GM23338 (cell line): Measurements from ENCODE around the gene RFC5. TPM values are rescaled to one million over a fixed set of nuclear protein-coding genes. Genes with fewer than 3 reads are reported as not detected.

ENCODE experiments used
- ATAC-seq: fragments of 200-7000 bp; cut with Tn5 transposase; 3 replicates; pipeline ENCODE4 v1.9.1; 2020
- DNase-seq: peaks from one replicate; pipeline ENCODE4 v3.0.0-alpha.2; 2015; ENCODE audit warnings: low spot score
- H2AFZ ChIP-seq: fragments of 200-600 bp; sonication (generic); 2 replicates; pipeline ENCODE4 v1.8.0; 2016; ENCODE audit warnings: antibody characterized with exemption, mild to moderate bottlenecking, moderate library complexity
- H3F3A ChIP-seq: fragments of 200-600 bp; sonication (generic); replicated peaks from 2 replicates; pipeline ENCODE4 v1.8.0; 2017; ENCODE audit warnings: antibody characterized with exemption, mixed run types, low read depth
- H3K27ac ChIP-seq: fragments of 200-600 bp; sonication (generic); 2 replicates; pipeline ENCODE4 v1.6.1; 2016; ENCODE audit warnings: low read depth
- H3K27me3 ChIP-seq: fragments of 200-600 bp; sonication (generic); 2 replicates; pipeline ENCODE4 v1.8.0; 2016; ENCODE audit warnings: mild to moderate bottlenecking, mixed run types, moderate library complexity; ENCODE audit not compliant: insufficient read depth
- H3K36me3 ChIP-seq: fragments of 200-600 bp; sonication (generic); 2 replicates; pipeline ENCODE4 v1.8.0; 2016; ENCODE audit warnings: mild to moderate bottlenecking; ENCODE audit not compliant: insufficient read depth
- H3K4me1 ChIP-seq: fragments of 200-600 bp; sonication (generic); 2 replicates; pipeline ENCODE4 v1.8.0; 2016; ENCODE audit warnings: mild to moderate bottlenecking, moderate library complexity; ENCODE audit not compliant: insufficient read depth
- H3K4me2 ChIP-seq: fragments of 200-600 bp; sonication (generic); 2 replicates; pipeline ENCODE4 v1.7.1; 2017; ENCODE audit warnings: mixed run types
- H3K4me3 ChIP-seq: fragments of 200-600 bp; sonication (generic); 2 replicates; pipeline ENCODE4 v1.6.1; 2016; ENCODE audit warnings: mixed run types
- H3K79me2 ChIP-seq: fragments of 200-600 bp; sonication (generic); replicated peaks from 2 replicates; pipeline ENCODE4 v1.8.0; 2017; ENCODE audit warnings: mild to moderate bottlenecking; ENCODE audit not compliant: insufficient read depth
- H3K9me2 ChIP-seq: fragments of 200-600 bp; sonication (generic); 2 replicates; pipeline ENCODE4 v1.8.0; 2017; ENCODE audit not compliant: insufficient read depth
- H4K20me1 ChIP-seq: fragments of 200-600 bp; sonication (generic); replicated peaks from 2 replicates; pipeline ENCODE4 v1.8.0; 2017; ENCODE audit warnings: mild to moderate bottlenecking; ENCODE audit not compliant: insufficient read depth
- H3K27ac Mint-ChIP-seq: 2 replicates; pipeline ENCODE4 v1.8.0; 2020; ENCODE audit warnings: inconsistent platforms, mild to moderate bottlenecking, moderate library complexity, mixed read lengths
- H3K27me3 Mint-ChIP-seq: 3 replicates; pipeline ENCODE4 v1.8.0; 2022; ENCODE audit warnings: low read depth, mild to moderate bottlenecking, moderate library complexity, mixed read lengths, inconsistent platforms; ENCODE audit not compliant: insufficient read depth, poor library complexity
- H3K36me3 Mint-ChIP-seq: 3 replicates; pipeline ENCODE4 v1.8.0; 2021; ENCODE audit warnings: low read depth, mild to moderate bottlenecking, inconsistent platforms, moderate library complexity, mixed read lengths
- H3K4me1 Mint-ChIP-seq: 3 replicates; pipeline ENCODE4 v1.8.0; 2020; ENCODE audit warnings: mild to moderate bottlenecking, inconsistent platforms, mixed read lengths
- H3K4me3 Mint-ChIP-seq: 3 replicates; pipeline ENCODE4 v1.8.0; 2021; ENCODE audit warnings: moderate library complexity, mild to moderate bottlenecking, inconsistent platforms, mixed read lengths
- H3K9me3 Mint-ChIP-seq: 3 replicates; pipeline ENCODE4 v1.8.0; 2020; ENCODE audit warnings: moderate library complexity, mild to moderate bottlenecking, inconsistent platforms, mixed read lengths
- ETS1 ChIP-seq: IDR thresholded peaks from 2 replicates; pipeline ENCODE4 v1.6.1; 2016; ENCODE audit warnings: antibody characterized with exemption
- EZH2 ChIP-seq: fragments of 200-600 bp; sonication (generic); IDR thresholded peaks from one replicate; pipeline ENCODE4 v1.8.0; 2017; ENCODE audit warnings: antibody characterized with exemption, mild to moderate bottlenecking, low read depth; ENCODE audit not compliant: unreplicated experiment
- JUNB ChIP-seq: IDR thresholded peaks from one replicate; pipeline ENCODE4 v1.6.1; 2016; ENCODE audit warnings: antibody characterized with exemption; ENCODE audit not compliant: unreplicated experiment
- NANOG ChIP-seq: IDR thresholded peaks from 2 replicates; pipeline ENCODE4 v1.6.1; 2016; ENCODE audit warnings: antibody characterized with exemption, borderline replicate concordance
- REST ChIP-seq: IDR thresholded peaks from one replicate; pipeline ENCODE4 v1.6.1; 2018; ENCODE audit warnings: antibody characterized with exemption; ENCODE audit not compliant: unreplicated experiment
- ZNF114 ChIP-seq: fragments of 250-450 bp; sonication (Bioruptor Pico); IDR thresholded peaks from 2 replicates; pipeline ENCODE4 v1.5.0; 2020; ENCODE audit warnings: mild to moderate bottlenecking, moderate library complexity
- ZNF331 ChIP-seq: fragments of 250-450 bp; sonication (Bioruptor Pico); IDR thresholded peaks from 2 replicates; pipeline ENCODE4 v1.5.0; 2020; ENCODE audit warnings: low read depth, mild to moderate bottlenecking, moderate library complexity
- polyA plus RNA-seq: library from polyadenylated mRNA; unstranded; fragments of >200 nt; fragmentation: Nextera tagmentation; extraction: Ambion mirVana; gene quantifications from 2 replicates; pipeline ENCODE4 v1.2.1, GENCODE V29; 2016
- total RNA-seq: library from RNA; depleted of rRNA; stranded (reverse); fragments of >200 nt; shearing (Covaris generic); gene quantifications from 2 replicates; pipeline ENCODE4 v1.2.3, GENCODE V29; 2014
- TF ChIP-seq, protein P1 (sequence below): fragments of 250-450 bp; sonication (Bioruptor Pico); IDR thresholded peaks from 2 replicates; pipeline ENCODE4 v1.5.0; 2020; ENCODE audit warnings: mild to moderate bottlenecking, moderate library complexity
- TF ChIP-seq, protein P2 (sequence below), 2 experiments: fragments of 200-600 bp in 1 of 2; sonication (generic) in 1 of 2; conservative IDR thresholded peaks; 2 replicates each; pipeline versions ENCODE4 v1.5.1 to v1.6.1; 2016 to 2017; ENCODE audit warnings: antibody characterized with exemption in 2 of 2, low read depth in 2 of 2, mild to moderate bottlenecking in 2 of 2, moderate library complexity in 1 of 2

RFC5 gene
- total and polyA plus RNA-seq, 2 experiments from 2014 or later, result 35.0 to 53.2 TPM

DNA sequence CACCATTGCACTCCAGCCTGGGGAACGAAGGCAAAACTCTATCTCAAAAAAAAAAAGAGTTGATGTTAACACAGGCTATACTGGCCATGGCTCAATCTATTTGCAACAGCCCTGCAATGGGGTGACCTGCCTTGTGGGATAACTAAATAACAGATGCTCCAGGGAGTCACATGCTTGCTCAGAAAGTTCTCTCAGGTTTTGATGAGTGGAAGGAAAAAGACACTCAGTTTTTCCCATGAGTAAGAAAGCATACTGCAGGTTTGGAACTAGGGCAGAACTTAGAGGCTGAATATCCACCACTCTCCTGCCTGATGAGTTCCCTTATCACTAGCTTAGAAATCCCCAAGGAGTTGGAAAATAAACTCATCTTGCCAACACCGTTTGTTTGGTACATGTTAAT lies 27.6 kb downstream of the RFC5 start (continued):
- no peak for TF ChIP-seq ZNF114
- TF ChIP-seq ETS1, result no peak
- TF ChIP-seq, protein P1, sequence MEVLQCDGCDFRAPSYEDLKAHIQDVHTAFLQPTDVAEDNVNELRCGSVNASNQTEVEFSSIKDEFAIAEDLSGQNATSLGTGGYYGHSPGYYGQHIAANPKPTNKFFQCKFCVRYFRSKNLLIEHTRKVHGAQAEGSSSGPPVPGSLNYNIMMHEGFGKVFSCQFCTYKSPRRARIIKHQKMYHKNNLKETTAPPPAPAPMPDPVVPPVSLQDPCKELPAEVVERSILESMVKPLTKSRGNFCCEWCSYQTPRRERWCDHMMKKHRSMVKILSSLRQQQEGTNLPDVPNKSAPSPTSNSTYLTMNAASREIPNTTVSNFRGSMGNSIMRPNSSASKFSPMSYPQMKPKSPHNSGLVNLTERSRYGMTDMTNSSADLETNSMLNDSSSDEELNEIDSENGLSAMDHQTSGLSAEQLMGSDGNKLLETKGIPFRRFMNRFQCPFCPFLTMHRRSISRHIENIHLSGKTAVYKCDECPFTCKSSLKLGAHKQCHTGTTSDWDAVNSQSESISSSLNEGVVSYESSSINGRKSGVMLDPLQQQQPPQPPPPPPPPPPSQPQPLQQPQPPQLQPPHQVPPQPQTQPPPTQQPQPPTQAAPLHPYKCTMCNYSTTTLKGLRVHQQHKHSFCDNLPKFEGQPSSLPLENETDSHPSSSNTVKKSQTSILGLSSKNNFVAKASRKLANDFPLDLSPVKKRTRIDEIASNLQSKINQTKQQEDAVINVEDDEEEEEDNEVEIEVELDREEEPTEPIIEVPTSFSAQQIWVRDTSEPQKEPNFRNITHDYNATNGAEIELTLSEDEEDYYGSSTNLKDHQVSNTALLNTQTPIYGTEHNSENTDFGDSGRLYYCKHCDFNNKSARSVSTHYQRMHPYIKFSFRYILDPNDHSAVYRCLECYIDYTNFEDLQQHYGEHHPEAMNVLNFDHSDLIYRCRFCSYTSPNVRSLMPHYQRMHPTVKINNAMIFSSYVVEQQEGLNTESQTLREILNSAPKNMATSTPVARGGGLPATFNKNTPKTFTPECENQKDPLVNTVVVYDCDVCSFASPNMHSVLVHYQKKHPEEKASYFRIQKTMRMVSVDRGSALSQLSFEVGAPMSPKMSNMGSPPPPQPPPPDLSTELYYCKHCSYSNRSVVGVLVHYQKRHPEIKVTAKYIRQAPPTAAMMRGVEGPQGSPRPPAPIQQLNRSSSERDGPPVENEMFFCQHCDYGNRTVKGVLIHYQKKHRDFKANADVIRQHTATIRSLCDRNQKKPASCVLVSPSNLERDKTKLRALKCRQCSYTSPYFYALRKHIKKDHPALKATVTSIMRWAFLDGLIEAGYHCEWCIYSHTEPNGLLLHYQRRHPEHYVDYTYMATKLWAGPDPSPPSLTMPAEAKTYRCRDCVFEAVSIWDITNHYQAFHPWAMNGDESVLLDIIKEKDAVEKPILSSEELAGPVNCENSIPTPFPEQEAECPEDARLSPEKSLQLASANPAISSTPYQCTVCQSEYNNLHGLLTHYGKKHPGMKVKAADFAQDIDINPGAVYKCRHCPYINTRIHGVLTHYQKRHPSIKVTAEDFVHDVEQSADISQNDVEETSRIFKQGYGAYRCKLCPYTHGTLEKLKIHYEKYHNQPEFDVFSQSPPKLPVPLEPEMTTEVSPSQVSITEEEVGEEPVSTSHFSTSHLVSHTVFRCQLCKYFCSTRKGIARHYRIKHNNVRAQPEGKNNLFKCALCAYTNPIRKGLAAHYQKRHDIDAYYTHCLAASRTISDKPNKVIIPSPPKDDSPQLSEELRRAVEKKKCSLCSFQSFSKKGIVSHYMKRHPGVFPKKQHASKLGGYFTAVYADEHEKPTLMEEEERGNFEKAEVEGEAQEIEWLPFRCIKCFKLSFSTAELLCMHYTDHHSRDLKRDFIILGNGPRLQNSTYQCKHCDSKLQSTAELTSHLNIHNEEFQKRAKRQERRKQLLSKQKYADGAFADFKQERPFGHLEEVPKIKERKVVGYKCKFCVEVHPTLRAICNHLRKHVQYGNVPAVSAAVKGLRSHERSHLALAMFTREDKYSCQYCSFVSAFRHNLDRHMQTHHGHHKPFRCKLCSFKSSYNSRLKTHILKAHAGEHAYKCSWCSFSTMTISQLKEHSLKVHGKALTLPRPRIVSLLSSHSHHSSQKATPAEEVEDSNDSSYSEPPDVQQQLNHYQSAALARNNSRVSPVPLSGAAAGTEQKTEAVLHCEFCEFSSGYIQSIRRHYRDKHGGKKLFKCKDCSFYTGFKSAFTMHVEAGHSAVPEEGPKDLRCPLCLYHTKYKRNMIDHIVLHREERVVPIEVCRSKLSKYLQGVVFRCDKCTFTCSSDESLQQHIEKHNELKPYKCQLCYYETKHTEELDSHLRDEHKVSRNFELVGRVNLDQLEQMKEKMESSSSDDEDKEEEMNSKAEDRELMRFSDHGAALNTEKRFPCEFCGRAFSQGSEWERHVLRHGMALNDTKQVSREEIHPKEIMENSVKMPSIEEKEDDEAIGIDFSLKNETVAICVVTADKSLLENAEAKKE (CRISPR knock-in tag), result no peak
- no peak for TF ChIP-seq JUNB

- Histone ChIP-seq H3K4me1 (no peaks in the 10 kb centered on the region), H3K9me2 (no peaks in the 10 kb centered on the region), H3K27ac (0 out of 2 replicates have a peak overlapping the region, but pooled peaks have one; percentile 50), H4K20me1 (0 out of 2 replicates have a peak, but pooled peaks cover 5% of the 10 kb centered on the region), H3K4me3 (no peak overlapping the region), H2AFZ (no peak overlapping the region), H3F3A (no peaks in the 10 kb centered on the region), H3K27me3 (no peaks in the 10 kb centered on the region), H3K79me2 (peaks cover 31% of the 10 kb centered on the region; the same call in 1 of the 2 replicates), H3K4me2 (no peak overlapping the region), H3K36me3 (peaks cover 15% of the 10 kb centered on the region)
- H3K36me3 Mint-ChIP-seq, result peaks cover 75% of the 10 kb centered on the region
- no peaks in the 10 kb centered on the region for H3K9me3 Mint-ChIP-seq
- no peak overlapping the region for H3K4me3 Mint-ChIP-seq
- H3K4me1 Mint-ChIP-seq, result no peaks in the 10 kb centered on the region
- H3K27ac Mint-ChIP-seq, result no peak overlapping the region
- H3K27me3 Mint-ChIP-seq, result peaks cover 7% of the 10 kb centered on the region
- DNase-seq, result no peak
- no peak for ATAC-seq
- TF ChIP-seq JUNB, result no peak
- TF ChIP-seq NANOG, result no peak
- TF ChIP-seq ZNF331 (CRISPR knock-in tag), result no peak
- TF ChIP-seq EZH2, result no peak
- TF ChIP-seq, protein P2, sequence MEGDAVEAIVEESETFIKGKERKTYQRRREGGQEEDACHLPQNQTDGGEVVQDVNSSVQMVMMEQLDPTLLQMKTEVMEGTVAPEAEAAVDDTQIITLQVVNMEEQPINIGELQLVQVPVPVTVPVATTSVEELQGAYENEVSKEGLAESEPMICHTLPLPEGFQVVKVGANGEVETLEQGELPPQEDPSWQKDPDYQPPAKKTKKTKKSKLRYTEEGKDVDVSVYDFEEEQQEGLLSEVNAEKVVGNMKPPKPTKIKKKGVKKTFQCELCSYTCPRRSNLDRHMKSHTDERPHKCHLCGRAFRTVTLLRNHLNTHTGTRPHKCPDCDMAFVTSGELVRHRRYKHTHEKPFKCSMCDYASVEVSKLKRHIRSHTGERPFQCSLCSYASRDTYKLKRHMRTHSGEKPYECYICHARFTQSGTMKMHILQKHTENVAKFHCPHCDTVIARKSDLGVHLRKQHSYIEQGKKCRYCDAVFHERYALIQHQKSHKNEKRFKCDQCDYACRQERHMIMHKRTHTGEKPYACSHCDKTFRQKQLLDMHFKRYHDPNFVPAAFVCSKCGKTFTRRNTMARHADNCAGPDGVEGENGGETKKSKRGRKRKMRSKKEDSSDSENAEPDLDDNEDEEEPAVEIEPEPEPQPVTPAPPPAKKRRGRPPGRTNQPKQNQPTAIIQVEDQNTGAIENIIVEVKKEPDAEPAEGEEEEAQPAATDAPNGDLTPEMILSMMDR (conservative IDR thresholded peaks at IDR 0.05; ENCODE audit: low read depth in 2 of 2), result no peak
- no peak for TF ChIP-seq ZNF114
- no peak for TF ChIP-seq ETS1
- TF ChIP-seq REST, result no peak
Measured at GRCh38 chr12:118044577-118044976, 28.1 kb downstream of the RFC5 start.
